DND-41 (cell line): ENCODE measurements around the gene SLC32A1.
A peak's percentile ranks its signal among the peaks of the same experiment; 100 is the strongest.

Source experiments
- EZH2 ChIP-seq: IDR thresholded peaks from 3 replicates; pipeline ENCODE4 v1.6.1; 2012; ENCODE audit warnings: borderline replicate concordance, low read depth, mild to moderate bottlenecking, moderate library complexity, low read length, inconsistent platforms; ENCODE audit not compliant: severe bottlenecking
- TF ChIP-seq, protein P1 (sequence below): IDR thresholded peaks from 2 replicates; pipeline ENCODE4 v1.5.1; 2012; ENCODE audit warnings: borderline replicate concordance, low read length, moderate library complexity, mild to moderate bottlenecking; ENCODE audit not compliant: poor library complexity, severe bottlenecking; ENCODE audit errors: extremely low read depth

DNA sequence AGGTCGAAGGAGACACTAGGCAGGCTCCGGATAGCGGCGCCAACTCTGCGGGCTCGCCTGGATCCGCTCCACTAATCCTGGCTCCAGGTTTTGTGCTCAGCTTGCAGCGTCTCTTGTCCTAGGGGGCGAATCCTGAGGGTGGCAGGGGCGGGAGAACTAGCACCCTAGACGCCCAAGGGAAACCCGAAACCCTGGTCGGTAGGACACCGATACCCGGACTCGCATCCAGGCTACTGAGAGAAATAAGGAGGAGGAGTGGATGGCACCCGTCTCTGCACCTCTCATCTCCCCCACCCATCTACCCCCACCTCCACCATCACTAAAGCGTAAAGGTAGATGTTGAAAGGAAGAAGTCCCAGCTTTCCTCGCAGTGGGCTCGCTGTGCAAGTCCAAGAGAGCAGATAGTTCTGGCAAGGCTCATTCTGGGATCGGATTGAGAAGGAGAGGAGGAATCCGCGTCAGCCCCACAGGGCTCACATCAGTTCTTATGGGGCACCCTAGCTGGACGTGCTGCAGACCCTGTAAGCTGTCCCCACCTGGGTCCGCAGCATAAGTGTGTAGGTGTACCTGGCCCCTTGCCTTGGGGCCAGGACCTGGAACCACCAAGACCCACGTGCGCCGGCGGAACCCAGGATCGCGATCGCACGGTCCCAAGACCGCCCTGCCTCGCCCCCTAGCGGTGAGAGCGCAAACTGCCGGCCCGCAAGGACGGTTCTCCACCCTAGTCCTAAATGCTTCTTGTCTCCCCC, 6.9 kb downstream of the SLC32A1 start:
- TF ChIP-seq, protein P1, sequence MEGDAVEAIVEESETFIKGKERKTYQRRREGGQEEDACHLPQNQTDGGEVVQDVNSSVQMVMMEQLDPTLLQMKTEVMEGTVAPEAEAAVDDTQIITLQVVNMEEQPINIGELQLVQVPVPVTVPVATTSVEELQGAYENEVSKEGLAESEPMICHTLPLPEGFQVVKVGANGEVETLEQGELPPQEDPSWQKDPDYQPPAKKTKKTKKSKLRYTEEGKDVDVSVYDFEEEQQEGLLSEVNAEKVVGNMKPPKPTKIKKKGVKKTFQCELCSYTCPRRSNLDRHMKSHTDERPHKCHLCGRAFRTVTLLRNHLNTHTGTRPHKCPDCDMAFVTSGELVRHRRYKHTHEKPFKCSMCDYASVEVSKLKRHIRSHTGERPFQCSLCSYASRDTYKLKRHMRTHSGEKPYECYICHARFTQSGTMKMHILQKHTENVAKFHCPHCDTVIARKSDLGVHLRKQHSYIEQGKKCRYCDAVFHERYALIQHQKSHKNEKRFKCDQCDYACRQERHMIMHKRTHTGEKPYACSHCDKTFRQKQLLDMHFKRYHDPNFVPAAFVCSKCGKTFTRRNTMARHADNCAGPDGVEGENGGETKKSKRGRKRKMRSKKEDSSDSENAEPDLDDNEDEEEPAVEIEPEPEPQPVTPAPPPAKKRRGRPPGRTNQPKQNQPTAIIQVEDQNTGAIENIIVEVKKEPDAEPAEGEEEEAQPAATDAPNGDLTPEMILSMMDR: peak; percentile 99
- peak; percentile 64 for TF ChIP-seq EZH2
